B cell (primary cell): ENCODE results near the gene LRRK2. TPM values are rescaled to one million over a fixed set of nuclear protein-coding genes. Genes with fewer than 3 reads are reported as not detected.

Source experiments
- ATAC-seq: fragments of 200-7000 bp; cut with Tn5 transposase; one replicate; pipeline ENCODE4 v1.10.0; 2021; ENCODE audit warnings: low read depth, mild to moderate bottlenecking, moderate number of reproducible peaks, moderate library complexity
- CTCF ChIA-PET: fragments of 350-600 bp; sonication (Branson Sonifier 250); formaldehyde crosslinking; loops from one replicate; lab custom pipeline; 2021; ENCODE audit warnings: antibody characterized with exemption, inconsistent platforms; lab: Charles Lee
- POLR2A ChIA-PET: fragments of 350-600 bp; sonication (Branson Sonifier 250); formaldehyde crosslinking; loops from one replicate; lab custom pipeline; 2021; ENCODE audit warnings: antibody characterized with exemption; lab: Charles Lee
- DNase-seq: peaks from one replicate; pipeline ENCODE4 v3.0.0; 2013
- H2AFZ ChIP-seq: 2 replicates; pipeline ENCODE4 v1.6.1; 2012; ENCODE audit warnings: mild to moderate bottlenecking, low read depth, low read length; ENCODE audit not compliant: insufficient read depth, poor library complexity, severe bottlenecking
- H3K27ac ChIP-seq, 2 donors: 1 replicate in 1 of 2; 2 replicates in 1 of 2; pipeline ENCODE4 v1.5.1; 2012 to 2013; ENCODE audit warnings: low read length in 2 of 2, mild to moderate bottlenecking in 2 of 2, moderate library complexity in 1 of 2
- H3K27me3 ChIP-seq, 4 experiments: fragments of 200-600 bp in 1 of 4; sonication (generic) in 1 of 4; replicated peaks in 1 of 4; 1 replicate in 2 of 4; 2 replicates in 2 of 4; pipeline versions ENCODE4 v1.6.1 to v1.7.0; 2013 to 2016; ENCODE audit warnings: low read length in 3 of 4, mild to moderate bottlenecking in 2 of 4, mixed read lengths in 1 of 4, moderate library complexity in 1 of 4; ENCODE audit not compliant: insufficient read depth in 4 of 4, control insufficient read depth in 3 of 4; ENCODE audit errors: control extremely low read depth in 1 of 4
- H3K36me3 ChIP-seq, 2 experiments: replicated peaks in 1 of 2; 1 replicate in 1 of 2; 2 replicates in 1 of 2; pipeline versions ENCODE4 v1.6.1 to v1.7.1; 2013; ENCODE audit warnings: low read length in 1 of 2; ENCODE audit not compliant: insufficient read depth in 2 of 2, control insufficient read depth in 1 of 2; ENCODE audit errors: control extremely low read depth in 1 of 2, extremely low read depth in 1 of 2
- H3K4me1 ChIP-seq, 2 donors: fragments of 200-600 bp in 1 of 2; sonication (generic) in 1 of 2; 1 replicate in 1 of 2; 2 replicates in 1 of 2; pipeline versions ENCODE4 v1.5.1 to v1.6.1; 2013 to 2017; ENCODE audit warnings: low read length in 2 of 2; ENCODE audit not compliant: control insufficient read depth in 2 of 2, insufficient read depth in 2 of 2
- H3K4me2 ChIP-seq: replicated peaks from 2 replicates; pipeline ENCODE3; 2012; ENCODE audit warnings: mild to moderate bottlenecking, low read depth, low read length; ENCODE audit not compliant: poor library complexity, severe bottlenecking
- H3K4me3 ChIP-seq, 5 experiments: fragments of 200-600 bp in 1 of 5; sonication (generic) in 1 of 5; 1 replicate in 3 of 5; 2 replicates in 2 of 5; pipeline versions ENCODE4 v1.5.1 to v1.7.0; 2011 to 2016; ENCODE audit warnings: low read length in 4 of 5, mild to moderate bottlenecking in 4 of 5, low read depth in 2 of 5, control low read depth in 1 of 5, moderate library complexity in 1 of 5; ENCODE audit not compliant: insufficient read depth in 1 of 5; ENCODE audit errors: control extremely low read depth in 1 of 5, extremely low read depth in 1 of 5
- H3K79me2 ChIP-seq: fragments of 200-600 bp; sonication (generic); one replicate; pipeline ENCODE4 v1.6.0; 2016; ENCODE audit warnings: low read length; ENCODE audit not compliant: control insufficient read depth, insufficient read depth
- H3K9ac ChIP-seq: fragments of 200-600 bp; sonication (generic); 2 replicates; pipeline ENCODE4 v1.6.1; 2017; ENCODE audit warnings: mild to moderate bottlenecking, low read length, moderate library complexity
- H3K9me3 ChIP-seq, 3 donors: one replicate each; pipeline versions ENCODE4 v1.6.1 to v1.7.1; 2013; ENCODE audit warnings: low read length in 2 of 3; ENCODE audit not compliant: control insufficient read depth in 2 of 3, insufficient read depth in 1 of 3; ENCODE audit errors: control extremely low read depth in 1 of 3
- H4K20me1 ChIP-seq: 2 replicates; pipeline ENCODE4 v1.6.0; 2012; ENCODE audit warnings: mild to moderate bottlenecking, low read length; ENCODE audit not compliant: insufficient read depth, control insufficient read depth, poor library complexity, severe bottlenecking
- H3K27ac Mint-ChIP-seq: one replicate; pipeline ENCODE4 v1.8.0; 2021; ENCODE audit warnings: mixed read lengths
- H3K27me3 Mint-ChIP-seq: one replicate; pipeline ENCODE4 v1.8.0; 2021; ENCODE audit warnings: mixed read lengths
- H3K4me1 Mint-ChIP-seq: one replicate; pipeline ENCODE4 v1.8.0; 2021; ENCODE audit warnings: mixed read lengths
- H3K4me3 Mint-ChIP-seq: one replicate; pipeline ENCODE4 v1.8.0; 2021; ENCODE audit warnings: mixed read lengths
- H3K9me3 Mint-ChIP-seq: one replicate; pipeline ENCODE4 v1.8.0; 2022; ENCODE audit warnings: mixed read lengths; ENCODE audit not compliant: insufficient read depth
- EZH2 ChIP-seq: IDR thresholded peaks from 2 replicates; pipeline ENCODE4 v1.6.1; 2012; ENCODE audit warnings: borderline replicate concordance, low read depth, mild to moderate bottlenecking, moderate library complexity, low read length; ENCODE audit not compliant: insufficient read depth, poor library complexity, severe bottlenecking
- WGBS: methylation state at CpG from one replicate; pipeline ENCODE4 v1.1.5; 2013; ENCODE audit warnings: missing lambda C conversion rate; ENCODE audit not compliant: insufficient coverage; 5-methylcytosine and 5-hydroxymethylcytosine counted together
- intact Hi-C: fragments of 100-400 bp; cut with micrococcal nuclease; formaldehyde crosslinking; loops from one replicate; pipeline ENCODE4 v1.10.0; 2022
- polyA plus RNA-seq: library from polyadenylated mRNA; depleted of rRNA; stranded (reverse); fragments of >200 nt; gene quantifications from 2 replicates; pipeline ENCODE4 v1.2.3, GENCODE V29; 2012
- total RNA-seq, 2 donors: library from RNA; stranded (reverse); fragments of 120-200 nt in 1 of 2; gene quantifications; 1 replicate in 1 of 2; 2 replicates in 1 of 2; pipeline versions ENCODE4 v1.2.3 to v1.2.4, GENCODE V29; 2013 to 2022
- TF ChIP-seq, protein P1 (sequence below): fragments of 200-600 bp; IDR thresholded peaks from one replicate; pipeline ENCODE4 v1.8.0; 2022; ENCODE audit warnings: antibody characterized with exemption, mild to moderate bottlenecking

The LRRK2 gene
- total and polyA plus RNA-seq, 2 donors (not counting 1 experiment from before 2014, with no cell fraction given), result 14.1 to 60.2 TPM

DNA sequence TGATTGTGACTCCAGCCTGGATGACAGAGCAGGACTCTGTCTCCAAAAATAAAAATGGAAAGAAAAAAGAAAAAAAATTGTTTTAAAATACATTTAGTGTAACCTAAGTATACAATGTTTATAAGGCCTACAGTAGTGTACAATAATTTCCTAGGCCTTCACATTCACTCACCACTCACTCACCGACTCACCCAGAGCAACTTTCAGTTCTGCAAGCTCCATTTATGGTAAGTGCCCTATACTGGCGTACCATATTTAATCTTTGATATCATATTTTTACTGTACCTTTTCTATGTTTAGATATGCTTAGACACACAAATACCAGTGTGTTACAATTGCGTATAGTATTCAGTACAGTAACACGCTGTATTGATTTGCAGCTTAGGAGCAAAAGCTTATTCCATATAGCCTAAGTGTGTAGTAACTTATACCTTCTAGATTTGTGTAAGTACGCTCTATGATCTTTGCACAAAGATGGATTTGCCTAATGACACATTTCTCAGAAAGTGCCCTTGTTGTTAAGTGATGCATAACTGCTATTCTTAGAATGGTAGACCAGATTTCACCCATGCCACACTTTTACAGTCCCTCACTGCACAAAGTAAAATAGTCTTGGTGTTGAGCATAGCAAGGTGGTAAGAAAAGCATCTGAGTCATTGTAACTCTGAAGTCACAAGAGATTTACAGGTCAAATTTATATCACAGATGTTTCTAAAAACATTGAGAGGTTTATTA, 151.9 kb downstream of the LRRK2 start:
- no peak overlapping the region for H3K4me3 ChIP-seq
- H3K4me1 ChIP-seq, result no peaks in the 10 kb centered on the region
- no CpG with 5 or more reads among the region's 5 CpGs for WGBS
- no peak overlapping the region for H3K27ac ChIP-seq
- H3K4me1 Mint-ChIP-seq, result peaks cover 6% of the 10 kb centered on the region
- ATAC-seq, result no peak
- intact Hi-C loops, result no loop called here
- no peak overlapping the region for H3K4me3 Mint-ChIP-seq
- H3K27me3 ChIP-seq, result no peaks in the 10 kb centered on the region
- H3K9me3 ChIP-seq, result peaks cover 0 to 5% (median 0%) of the 10 kb centered on the region in 3 donors
- H3K27me3 Mint-ChIP-seq, result no peaks in the 10 kb centered on the region
- TF ChIP-seq EZH2, result no peak
- TF ChIP-seq, protein P1, sequence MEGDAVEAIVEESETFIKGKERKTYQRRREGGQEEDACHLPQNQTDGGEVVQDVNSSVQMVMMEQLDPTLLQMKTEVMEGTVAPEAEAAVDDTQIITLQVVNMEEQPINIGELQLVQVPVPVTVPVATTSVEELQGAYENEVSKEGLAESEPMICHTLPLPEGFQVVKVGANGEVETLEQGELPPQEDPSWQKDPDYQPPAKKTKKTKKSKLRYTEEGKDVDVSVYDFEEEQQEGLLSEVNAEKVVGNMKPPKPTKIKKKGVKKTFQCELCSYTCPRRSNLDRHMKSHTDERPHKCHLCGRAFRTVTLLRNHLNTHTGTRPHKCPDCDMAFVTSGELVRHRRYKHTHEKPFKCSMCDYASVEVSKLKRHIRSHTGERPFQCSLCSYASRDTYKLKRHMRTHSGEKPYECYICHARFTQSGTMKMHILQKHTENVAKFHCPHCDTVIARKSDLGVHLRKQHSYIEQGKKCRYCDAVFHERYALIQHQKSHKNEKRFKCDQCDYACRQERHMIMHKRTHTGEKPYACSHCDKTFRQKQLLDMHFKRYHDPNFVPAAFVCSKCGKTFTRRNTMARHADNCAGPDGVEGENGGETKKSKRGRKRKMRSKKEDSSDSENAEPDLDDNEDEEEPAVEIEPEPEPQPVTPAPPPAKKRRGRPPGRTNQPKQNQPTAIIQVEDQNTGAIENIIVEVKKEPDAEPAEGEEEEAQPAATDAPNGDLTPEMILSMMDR, result no peak
- H4K20me1 ChIP-seq, result no peaks in the 10 kb centered on the region
- POLR2A ChIA-PET, result no interaction called here
- no peak overlapping the region for H3K27ac Mint-ChIP-seq
- H3K36me3 ChIP-seq, result no peaks in the 10 kb centered on the region
- H3K9ac ChIP-seq, result no peak overlapping the region
- no peaks in the 10 kb centered on the region for H3K79me2 ChIP-seq
- no peak overlapping the region for H2AFZ ChIP-seq
- CTCF ChIA-PET, result interaction anchor here (0.9 kb wide), 1 partner anchor 14 kb away, joined by 3 read pairs; no protein-coding TSS in a partner anchor
- DNase-seq, result no peak
- no peak overlapping the region for H3K4me2 ChIP-seq
- H3K9me3 Mint-ChIP-seq, result no peaks in the 10 kb centered on the region

- no peak for TF ChIP-seq EZH2
- TF ChIP-seq, protein P1, result no peak
- Mint-ChIP-seq H3K9me3 (no peaks in the 10 kb centered on the region), H3K4me1 (peaks cover 6% of the 10 kb centered on the region), H3K4me3 (no peak overlapping the region), H3K27me3 (no peaks in the 10 kb centered on the region), H3K27ac (no peak overlapping the region)
- CTCF ChIA-PET, result no interaction called here
- no peak overlapping the region for H3K4me2 ChIP-seq
- H3K9me3 ChIP-seq, result peaks cover 0 to 5% (median 0%) of the 10 kb centered on the region in 3 donors
- POLR2A ChIA-PET, result no interaction called here
- WGBS, result no CpG with 5 or more reads among the region's 1 CpG
- H3K9ac ChIP-seq, result no peak overlapping the region
- H3K4me1 ChIP-seq, result no peaks in the 10 kb centered on the region
- no peak for DNase-seq
- H2AFZ ChIP-seq, result no peak overlapping the region
- no peak overlapping the region for H3K27ac ChIP-seq
- intact Hi-C loops, result no loop called here
- ATAC-seq, result no peak
- H4K20me1 ChIP-seq, result no peaks in the 10 kb centered on the region
- no peak overlapping the region for H3K4me3 ChIP-seq
- no peaks in the 10 kb centered on the region for H3K79me2 ChIP-seq
- H3K36me3 ChIP-seq, result no peaks in the 10 kb centered on the region
- no peaks in the 10 kb centered on the region for H3K27me3 ChIP-seq
Observed at GRCh38 chr12:40378691-40379090, 153.9 kb downstream of the LRRK2 start.
